IMR-90 (cell line): ENCODE measurements around the gene PLEK2. TPM values are rescaled to one million over a fixed set of nuclear protein-coding genes. Genes with fewer than 3 reads are reported as not detected.

Experiments
- ATAC-seq: fragments of 200-7000 bp; cut with Tn5 transposase; 2 replicates; pipeline ENCODE4 v1.9.1; 2020; ENCODE audit warnings: low read depth, mild to moderate bottlenecking, moderate library complexity
- BruUV-seq: library from RNA; stranded (reverse); fragments of 400-500 nt; replicated peaks from 2 replicates; lab custom pipeline; 2021; lab: Mats Ljungman, UMichigan
- CTCF ChIA-PET: fragments of 300-600 bp; formaldehyde crosslinking; extraction: SDS; loops from one replicate; lab custom pipeline; 2021; ENCODE audit warnings: antibody characterized with exemption; lab: Yijun Ruan, JAX
- POLR2A ChIA-PET: fragments of 300-600 bp; sonication (Branson Sonifier 250); formaldehyde crosslinking; loops from one replicate; lab custom pipeline; 2022; ENCODE audit warnings: antibody characterized with exemption; ENCODE audit not compliant: unreplicated experiment; lab: Charles Lee
- DNase-seq: peaks from one replicate; pipeline ENCODE4 v3.0.0; 2013
- H2AFZ ChIP-seq: replicated peaks from 2 replicates; pipeline ENCODE3; 2013; ENCODE audit warnings: low read length, mild to moderate bottlenecking; ENCODE audit not compliant: poor library complexity
- H2AK5ac ChIP-seq: 2 replicates; pipeline ENCODE4 v1.6.1; 2013; ENCODE audit warnings: low read depth, low read length, inconsistent platforms
- H2AK9ac ChIP-seq: replicated peaks from 2 replicates; pipeline ENCODE3; 2013; ENCODE audit warnings: mild to moderate bottlenecking, low read depth, low read length, moderate library complexity; ENCODE audit not compliant: poor library complexity
- H2BK120ac ChIP-seq: 2 replicates; pipeline ENCODE4 v1.6.1; 2013; ENCODE audit warnings: low read depth, low read length, inconsistent platforms
- H2BK15ac ChIP-seq: 3 replicates; pipeline ENCODE4 v1.6.1; 2013; ENCODE audit warnings: low read depth, low read length, inconsistent platforms
- H2BK20ac ChIP-seq: 2 replicates; pipeline ENCODE4 v1.6.1; 2013; ENCODE audit warnings: low read depth, mild to moderate bottlenecking, inconsistent platforms, low read length, moderate library complexity
- H2BK5ac ChIP-seq: 2 replicates; pipeline ENCODE4 v1.6.1; 2013; ENCODE audit warnings: mild to moderate bottlenecking, low read depth, low read length, inconsistent platforms; ENCODE audit not compliant: poor library complexity, severe bottlenecking
- H3K14ac ChIP-seq: replicated peaks from 2 replicates; pipeline ENCODE4 v1.6.1; 2013; ENCODE audit warnings: low read depth, low read length, inconsistent platforms
- H3K18ac ChIP-seq: 2 replicates; pipeline ENCODE4 v1.6.1; 2013; ENCODE audit warnings: low read depth, low read length, control low read depth
- H3K23ac ChIP-seq: 2 replicates; pipeline ENCODE4 v1.6.1; 2013; ENCODE audit warnings: low read depth, low read length, inconsistent platforms
- H3K27ac ChIP-seq: 2 replicates; pipeline ENCODE4 v1.5.1; 2013; ENCODE audit warnings: mild to moderate bottlenecking, control low read depth, low read length; ENCODE audit not compliant: insufficient read depth
- H3K27me3 ChIP-seq: 2 replicates; pipeline ENCODE4 v1.6.1; 2013; ENCODE audit warnings: low read length; ENCODE audit not compliant: control insufficient read depth, insufficient read depth
- H3K36me3 ChIP-seq: 2 replicates; pipeline ENCODE4 v1.6.1; 2013; ENCODE audit warnings: low read length, mixed read lengths; ENCODE audit not compliant: control insufficient read depth, insufficient read depth
- H3K4ac ChIP-seq: 2 replicates; pipeline ENCODE4 v1.6.1; 2013; ENCODE audit warnings: low read depth, low read length, inconsistent platforms
- H3K4me1 ChIP-seq: 2 replicates; pipeline ENCODE4 v1.6.1; 2013; ENCODE audit warnings: low read length, mixed read lengths; ENCODE audit not compliant: control insufficient read depth, insufficient read depth
- H3K4me2 ChIP-seq: 2 replicates; pipeline ENCODE4 v1.6.1; 2013; ENCODE audit warnings: low read depth, mild to moderate bottlenecking, control low read depth, low read length, moderate library complexity
- H3K4me3 ChIP-seq: 2 replicates; pipeline ENCODE4 v1.5.1; 2013; ENCODE audit warnings: low read depth, mild to moderate bottlenecking, control low read depth, low read length, moderate library complexity; ENCODE audit not compliant: insufficient read depth
- H3K56ac ChIP-seq: 2 replicates; pipeline ENCODE4 v1.6.1; 2013; ENCODE audit warnings: low read length, inconsistent platforms; ENCODE audit not compliant: insufficient read depth; ENCODE audit errors: extremely low read depth
- H3K79me1 ChIP-seq, 2 experiments: 2 replicates each; pipeline ENCODE4 v1.6.1; 2013; ENCODE audit warnings: low read length in 2 of 2, inconsistent platforms in 1 of 2, low read depth in 1 of 2
- H3K9ac ChIP-seq: 2 replicates; pipeline ENCODE4 v1.6.1; 2013; ENCODE audit warnings: low read depth, low read length, control low read depth
- H3K9me1 ChIP-seq: 2 replicates; pipeline ENCODE4 v1.6.1; 2013; ENCODE audit warnings: low read length, inconsistent platforms; ENCODE audit not compliant: insufficient read depth
- H3K9me3 ChIP-seq: 2 replicates; pipeline ENCODE4 v1.6.1; 2013; ENCODE audit warnings: low read length; ENCODE audit not compliant: control insufficient read depth, insufficient read depth
- H4K20me1 ChIP-seq: 2 replicates; pipeline ENCODE4 v1.6.1; 2013; ENCODE audit warnings: low read length, inconsistent platforms; ENCODE audit not compliant: insufficient read depth
- H4K5ac ChIP-seq: 2 replicates; pipeline ENCODE4 v1.6.1; 2013; ENCODE audit warnings: mild to moderate bottlenecking, low read depth, low read length, control low read depth
- H4K8ac ChIP-seq, 2 experiments: 2 replicates each; pipeline ENCODE4 v1.6.1; 2013; ENCODE audit warnings: low read depth in 2 of 2, low read length in 2 of 2, control low read depth in 1 of 2, inconsistent platforms in 1 of 2
- H4K91ac ChIP-seq: 2 replicates; pipeline ENCODE4 v1.6.1; 2013; ENCODE audit warnings: low read depth, low read length, inconsistent platforms; ENCODE audit not compliant: insufficient read depth
- CHD1 ChIP-seq: IDR thresholded peaks from 2 replicates; pipeline ENCODE4 v1.6.1; 2012; ENCODE audit warnings: low read depth, low read length, improper control_type of control experiment
- WGBS, 2 experiments: methylation state at CpG; one replicate each; pipeline versions ENCODE4 v1.1.5 to v1.1.7; 2013; ENCODE audit warnings: missing lambda C conversion rate in 2 of 2; ENCODE audit not compliant: insufficient read length in 1 of 2; ENCODE audit errors: extremely low coverage in 2 of 2; 5-methylcytosine and 5-hydroxymethylcytosine counted together
- dilution Hi-C: fragments of 300-500 bp; cut with HindIII; formaldehyde crosslinking; loops from one replicate; pipeline ENCODE4 v1.14.3; 2018; ENCODE audit warnings: low sequenced_read_pairs; ENCODE audit not compliant: unreplicated experiment
- in situ Hi-C: fragments of 300-500 bp; cut with MboI; formaldehyde crosslinking; loops from 3 replicates; pipeline ENCODE4 v1.14.3; 2019; ENCODE audit warnings: low sequenced_read_pairs, inconsistent platforms, mixed read lengths
- intact Hi-C: fragments of 100-400 bp; cut with micrococcal nuclease; formaldehyde crosslinking; loops from 2 replicates; pipeline ENCODE4 v1.10.0; 2022
- polyA plus RNA-seq, 3 experiments: library from polyadenylated mRNA; depleted of rRNA; stranded (reverse); fragments of >200 nt; gene quantifications; 2 replicates each; pipeline ENCODE4 v1.2.3, GENCODE V29; 2012; ENCODE audit warnings: low replicate concordance in 1 of 3
- total RNA-seq: library from RNA; depleted of rRNA; stranded (reverse); fragments of >200 nt; gene quantifications from 2 replicates; pipeline ENCODE4 v1.2.3, GENCODE V29; 2012
- TF ChIP-seq, protein P1 (sequence below): conservative IDR thresholded peaks from 2 replicates; pipeline ENCODE4 v1.5.1; 2012; ENCODE audit warnings: mild to moderate bottlenecking, low read depth, low read length, improper control_type of control experiment

Gene PLEK2
- total and polyA plus RNA-seq, 2 of the 4 experiments (the other 2 are of a cell fraction) = 1.7 to 2.5 TPM

DNA sequence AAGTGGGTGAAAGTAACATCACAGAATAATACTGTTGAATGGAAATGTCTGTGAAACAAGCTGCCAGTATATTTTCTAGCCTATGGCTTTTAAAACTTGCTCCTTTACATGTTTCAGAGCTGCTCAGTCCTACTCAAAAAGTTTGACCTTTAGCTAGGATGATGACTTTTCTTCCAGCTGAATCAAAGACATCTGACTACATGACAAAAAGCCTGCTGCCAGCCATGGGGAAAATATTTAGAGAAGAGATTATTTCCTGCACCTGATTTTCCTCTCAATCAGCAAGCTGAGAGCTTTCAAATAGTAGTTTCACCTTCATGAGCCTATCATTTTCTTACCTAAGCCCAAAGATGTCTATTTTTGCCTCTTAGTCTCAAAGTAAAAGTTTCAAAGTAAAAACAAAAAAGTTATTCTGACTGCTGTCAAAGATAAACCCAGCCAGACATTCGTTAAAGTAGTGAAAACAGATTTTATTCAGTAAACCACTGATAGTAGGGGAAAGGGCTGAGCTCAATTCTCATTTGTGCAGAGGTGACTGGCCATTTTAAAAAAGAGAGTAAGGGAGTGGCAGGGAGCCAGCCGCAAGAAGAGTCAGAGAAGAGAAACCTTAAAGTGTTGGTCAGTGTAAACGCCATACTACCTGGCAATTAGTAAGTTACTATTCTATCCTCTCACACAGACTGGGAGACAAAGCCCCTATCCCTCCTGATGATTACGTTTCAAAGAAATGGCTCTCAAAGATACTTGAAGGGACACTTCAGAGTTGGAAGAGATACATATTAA lies 54.6 kb downstream of the PLEK2 start:
- H3K9ac ChIP-seq = no peak overlapping the region

More for the DNA sequence above, 54.6 kb downstream of the PLEK2 start:
- Histone ChIP-seq H4K91ac (no peak overlapping the region), H4K8ac (no peak overlapping the region; a peak in 1 of 4 replicates), H4K20me1 (peaks cover 24% of the 10 kb centered on the region), H3K4ac (no peak overlapping the region), H2AFZ (no peak overlapping the region), H4K5ac (no peak overlapping the region), H3K14ac (no peak overlapping the region), H3K79me1 (peaks cover 3 to 37% of the 10 kb centered on the region in 2 experiments; a peak in 3 of 4 replicates), H3K18ac (no peak overlapping the region), H3K56ac (no peak overlapping the region), H2AK9ac (no peak overlapping the region), H2BK20ac (no peak overlapping the region), H3K4me2 (peak overlapping the region; percentile 32), H3K9me3 (no peaks in the 10 kb centered on the region), H3K9me1 (peaks cover 6% of the 10 kb centered on the region; the same call in 1 of the 2 replicates), H3K4me1 (peaks cover 2% of the 10 kb centered on the region; the same call in 1 of the 2 replicates), H2BK15ac (no peak overlapping the region), H2BK5ac (no peak overlapping the region), H3K23ac (no peak overlapping the region), H3K36me3 (peaks cover 6% of the 10 kb centered on the region), H3K27ac (no peak overlapping the region), H3K27me3 (no peaks in the 10 kb centered on the region), H2AK5ac (no peak overlapping the region), H3K4me3 (no peak overlapping the region), H2BK120ac (no peak overlapping the region)
- DNase-seq (no peak), ATAC-seq (no peak)
- no peak for TF ChIP-seq CHD1
- TF ChIP-seq, protein P1, sequence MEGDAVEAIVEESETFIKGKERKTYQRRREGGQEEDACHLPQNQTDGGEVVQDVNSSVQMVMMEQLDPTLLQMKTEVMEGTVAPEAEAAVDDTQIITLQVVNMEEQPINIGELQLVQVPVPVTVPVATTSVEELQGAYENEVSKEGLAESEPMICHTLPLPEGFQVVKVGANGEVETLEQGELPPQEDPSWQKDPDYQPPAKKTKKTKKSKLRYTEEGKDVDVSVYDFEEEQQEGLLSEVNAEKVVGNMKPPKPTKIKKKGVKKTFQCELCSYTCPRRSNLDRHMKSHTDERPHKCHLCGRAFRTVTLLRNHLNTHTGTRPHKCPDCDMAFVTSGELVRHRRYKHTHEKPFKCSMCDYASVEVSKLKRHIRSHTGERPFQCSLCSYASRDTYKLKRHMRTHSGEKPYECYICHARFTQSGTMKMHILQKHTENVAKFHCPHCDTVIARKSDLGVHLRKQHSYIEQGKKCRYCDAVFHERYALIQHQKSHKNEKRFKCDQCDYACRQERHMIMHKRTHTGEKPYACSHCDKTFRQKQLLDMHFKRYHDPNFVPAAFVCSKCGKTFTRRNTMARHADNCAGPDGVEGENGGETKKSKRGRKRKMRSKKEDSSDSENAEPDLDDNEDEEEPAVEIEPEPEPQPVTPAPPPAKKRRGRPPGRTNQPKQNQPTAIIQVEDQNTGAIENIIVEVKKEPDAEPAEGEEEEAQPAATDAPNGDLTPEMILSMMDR = no peak
- dilution Hi-C loops = no loop called here
- intact Hi-C loops = no loop called here
- BruUV-seq = no TSS peak
- ChIA-PET CTCF (no interaction called here), POLR2A (no interaction called here)
- in situ Hi-C loops = no loop called here
- WGBS, 2 experiments = no CpG with 5 or more reads among the region's 4 CpGs
